Panc1 (cell line): ENCODE measurements around the gene IL20RA. TPM values are rescaled to one million over a fixed set of nuclear protein-coding genes. Genes with fewer than 3 reads are reported as not detected.
A peak's percentile ranks its signal among the peaks of the same experiment; 100 is the strongest.

Experiments used
- ATAC-seq: fragments of 200-7000 bp; cut with Tn5 transposase; 2 replicates; pipeline ENCODE4 v1.9.1; 2020; ENCODE audit warnings: mild to moderate bottlenecking, moderate library complexity
- BruUV-seq: library from RNA; stranded (reverse); fragments of 400-500 nt; replicated peaks from 2 replicates; lab custom pipeline; 2021; lab: Mats Ljungman, UMichigan
- CTCF ChIA-PET: fragments of 300-600 bp; sonication (Branson Sonifier 250); formaldehyde crosslinking; loops from one replicate; lab custom pipeline; 2022; ENCODE audit warnings: antibody characterized with exemption; lab: Charles Lee
- POLR2A ChIA-PET: fragments of 300-600 bp; sonication (Branson Sonifier 250); formaldehyde crosslinking; loops from one replicate; lab custom pipeline; 2022; ENCODE audit warnings: antibody characterized with exemption; lab: Charles Lee
- DNase-seq: peaks from one replicate; pipeline ENCODE4 v3.0.0-alpha.2; 2010; ENCODE audit warnings: low read depth, low spot score
- H3K27ac ChIP-seq: 2 replicates; pipeline ENCODE4 v1.5.1; 2011; ENCODE audit warnings: mild to moderate bottlenecking, low read length, inconsistent platforms
- H3K27me3 ChIP-seq: fragments of 200-500 bp; sonication (Bioruptor generic); 2 replicates; pipeline ENCODE4 v1.6.0; 2014; ENCODE audit warnings: low read length, inconsistent platforms; ENCODE audit not compliant: control insufficient read depth, insufficient read depth
- H3K36me3 ChIP-seq: fragments of 200-500 bp; sonication (Bioruptor generic); 2 replicates; pipeline ENCODE4 v1.5.1; 2014; ENCODE audit warnings: inconsistent platforms, mild to moderate bottlenecking, low read length, moderate library complexity; ENCODE audit not compliant: control insufficient read depth, insufficient read depth
- H3K4me1 ChIP-seq: 2 replicates; pipeline ENCODE4 v1.5.1; 2011; ENCODE audit warnings: inconsistent platforms, mild to moderate bottlenecking, low read length, moderate library complexity; ENCODE audit not compliant: control insufficient read depth, insufficient read depth
- H3K4me3 ChIP-seq, 2 experiments: 2 replicates each; pipeline ENCODE4 v1.5.1; 2011 to 2012; ENCODE audit warnings: low read depth in 2 of 2, low read length in 2 of 2, mild to moderate bottlenecking in 2 of 2, inconsistent platforms in 1 of 2, moderate library complexity in 1 of 2
- H3K9me3 ChIP-seq: fragments of 200-500 bp; sonication (Bioruptor generic); 2 replicates; pipeline ENCODE4 v1.5.1; 2014; ENCODE audit warnings: low read depth, mild to moderate bottlenecking, inconsistent platforms, low read length, moderate library complexity; ENCODE audit not compliant: control insufficient read depth, insufficient read depth
- CTCF ChIP-seq: fragments of 450-650 bp; IDR thresholded peaks from 2 replicates; pipeline ENCODE4 v1.5.1; 2017; ENCODE audit warnings: mild to moderate bottlenecking
- POLR2AphosphoS5 ChIP-seq: IDR thresholded peaks from 2 replicates; pipeline ENCODE4 v1.6.1; 2012; ENCODE audit warnings: mild to moderate bottlenecking, low read depth, low read length, moderate library complexity
- REST ChIP-seq, 2 experiments: IDR thresholded peaks; 2 replicates each; pipeline ENCODE4 v1.6.1; 2011 to 2012; ENCODE audit warnings: low read depth in 2 of 2, control low read depth in 1 of 2, low read length in 1 of 2, mild to moderate bottlenecking in 1 of 2, moderate library complexity in 1 of 2; ENCODE audit not compliant: insufficient read depth in 1 of 2
- SIN3A ChIP-seq: IDR thresholded peaks from 2 replicates; pipeline ENCODE4 v1.6.1; 2012; ENCODE audit warnings: low read depth, mild to moderate bottlenecking, low read length, moderate library complexity, borderline replicate concordance; ENCODE audit not compliant: insufficient read depth
- TCF7L2 ChIP-seq: IDR thresholded peaks from 2 replicates; pipeline ENCODE4 v1.6.1; 2011; ENCODE audit warnings: mild to moderate bottlenecking, low read depth, low read length, inconsistent platforms
- in situ Hi-C: cut with HindIII; loops from 2 replicates; pipeline ENCODE4 v1.10.0; 2016; ENCODE audit warnings: low sequenced_read_pairs, low pct_unique_long_range_greater_than_20kb
- intact Hi-C: fragments of 100-400 bp; cut with micrococcal nuclease; formaldehyde crosslinking; loops from one replicate; pipeline ENCODE4 v1.10.0; 2022; ENCODE audit not compliant: unreplicated experiment
- total RNA-seq: library from RNA; stranded (reverse); gene quantifications from one replicate; pipeline ENCODE4 v1.2.1, GENCODE V29; 2021; ENCODE audit not compliant: unreplicated experiment

The IL20RA gene
- total RNA-seq, 1 experiment from 2014 or later: not detected

GRCh38 chr6:137046871-137047412, 2.2 kb upstream of the IL20RA start:
- DNase-seq: no peak
- in situ Hi-C loops: no loop called here
- no TSS peak for BruUV-seq
- no peak overlapping the region for H3K27ac ChIP-seq
- H3K9me3 ChIP-seq: no peaks in the 10 kb centered on the region
- ATAC-seq: no peak
- H3K4me3 ChIP-seq: no peak overlapping the region
- H3K4me1 ChIP-seq: no peaks in the 10 kb centered on the region
- TF ChIP-seq POLR2AphosphoS5: no peak
- TF ChIP-seq CTCF: no peak
- TF ChIP-seq REST (IDR thresholded peaks at IDR 0.05; ENCODE audit: insufficient read depth in 1 of 2, low read depth in 2 of 2, low read length in 1 of 2): no peak
- no peak for TF ChIP-seq TCF7L2
- TF ChIP-seq SIN3A: no peak
- no peaks in the 10 kb centered on the region for H3K36me3 ChIP-seq
- intact Hi-C loops: no loop called here
- ChIA-PET POLR2A (no interaction called here), CTCF (no interaction called here)
- peaks cover 35% of the 10 kb centered on the region for H3K27me3 ChIP-seq

- in situ Hi-C loops (no loop called here), intact Hi-C loops (no loop called here)
- H3K4me3 ChIP-seq: no peak overlapping the region
- no peaks in the 10 kb centered on the region for H3K9me3 ChIP-seq
- H3K27me3 ChIP-seq: peaks cover 46% of the 10 kb centered on the region
- no peak for DNase-seq
- BruUV-seq: no TSS peak
- ATAC-seq: peak; percentile 53
- no peaks in the 10 kb centered on the region for H3K4me1 ChIP-seq
- no peak overlapping the region for H3K27ac ChIP-seq
- ChIA-PET CTCF (no interaction called here), POLR2A (no interaction called here)
- H3K36me3 ChIP-seq: no peaks in the 10 kb centered on the region
- TF ChIP-seq TCF7L2: no peak
Measured at GRCh38 chr6:137045222-137045789, 541 bp upstream of the IL20RA start.

- H3K27ac ChIP-seq: no peak overlapping the region
- no TSS peak for BruUV-seq
- peak overlapping the region; percentile 53 to 58 for H3K4me3 ChIP-seq
- ATAC-seq (peak; percentile 57), DNase-seq (peak; percentile 4)
- H3K9me3 ChIP-seq: no peaks in the 10 kb centered on the region
- no peaks in the 10 kb centered on the region for H3K4me1 ChIP-seq
- ChIA-PET POLR2A (interaction anchor here (0.7 kb wide), 2 partner anchors 23 to 241 kb away, joined by 3 to 11 read pairs; no protein-coding TSS in a partner anchor), CTCF (no interaction called here)
- H3K36me3 ChIP-seq: no peaks in the 10 kb centered on the region
- no peak for TF ChIP-seq SIN3A
- no peak for TF ChIP-seq TCF7L2
- no peak for TF ChIP-seq REST (IDR thresholded peaks at IDR 0.05; ENCODE audit: insufficient read depth in 1 of 2, low read depth in 2 of 2, low read length in 1 of 2)
- no peak for TF ChIP-seq CTCF
- H3K27me3 ChIP-seq: peaks cover 41% of the 10 kb centered on the region
- intact Hi-C loops: no loop called here
- in situ Hi-C loops: no loop called here
Measured at GRCh38 chr6:137043710-137044365, 927 bp downstream of the IL20RA start.
